HG03521 (cell line): Measurements from ENCODE around the gene SNRPN.
"Not testable (repeated sequence)": the region's sequence is repeated elsewhere in the genome, so short reads cannot be mapped to it uniquely, and the experiment has no call there.

Experiments used
- ATAC-seq: cut with Tn5 transposase; IDR thresholded peaks from one replicate; pipeline ENCODE4 v1.9.1; 2021; ENCODE audit warnings: mild to moderate bottlenecking, moderate library complexity; ENCODE audit not compliant: unreplicated experiment

Gene SNRPN

DNA sequence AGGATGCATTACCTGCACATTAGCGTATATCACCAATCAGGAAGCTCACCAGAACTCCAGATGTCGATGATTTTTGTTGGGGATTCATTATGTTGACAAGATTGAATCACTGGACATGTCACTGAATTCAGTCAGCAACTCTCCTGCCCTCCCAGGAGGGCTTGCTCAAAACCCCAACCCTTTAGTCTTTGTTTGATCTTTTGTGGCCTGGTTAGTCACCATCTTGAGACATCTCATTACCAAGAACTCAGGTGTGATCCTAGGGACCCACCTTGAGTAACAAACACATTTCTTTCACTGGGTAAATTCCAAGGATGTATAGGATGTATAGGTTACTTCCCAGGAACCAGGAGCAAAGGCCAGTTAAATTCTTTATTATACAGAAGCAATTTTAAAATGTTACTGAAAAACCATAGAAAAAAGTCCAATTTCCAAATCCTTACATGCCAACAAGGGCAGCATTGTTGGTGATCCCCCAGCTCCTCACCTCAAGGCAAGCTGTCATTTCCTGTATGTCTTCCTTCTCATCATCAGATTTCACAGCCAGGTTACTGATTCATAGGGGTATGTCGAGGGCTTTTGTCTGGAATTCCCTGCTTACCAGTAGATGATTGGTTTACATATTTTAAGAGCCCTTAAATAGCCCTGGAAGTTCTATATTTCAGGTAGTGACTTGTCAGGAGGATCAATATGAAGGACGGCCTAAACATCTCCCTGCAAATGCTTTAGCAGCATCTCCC, 11.7 kb downstream of the SNRPN start:
- no peak for ATAC-seq

DNA sequence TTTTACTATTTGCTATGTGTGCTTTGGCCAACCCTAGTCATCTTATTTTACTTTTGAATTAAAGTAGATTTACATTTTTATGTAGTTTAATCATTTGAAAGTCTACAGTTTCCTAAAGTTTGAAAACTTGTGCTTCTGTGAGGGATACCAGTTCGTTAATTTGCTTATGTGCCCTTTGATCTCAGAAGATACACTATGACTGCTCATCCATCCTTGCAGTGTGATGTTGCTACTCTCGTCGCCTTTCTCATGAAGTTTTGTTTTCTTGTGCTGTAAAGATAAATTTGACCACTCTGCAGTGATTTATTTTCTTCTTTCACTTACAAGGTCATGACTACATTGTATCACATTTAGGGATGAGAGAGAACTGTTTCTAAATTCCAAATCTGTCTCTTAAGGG, 16.3 kb downstream of the SNRPN start:
- ATAC-seq, result no peak

DNA sequence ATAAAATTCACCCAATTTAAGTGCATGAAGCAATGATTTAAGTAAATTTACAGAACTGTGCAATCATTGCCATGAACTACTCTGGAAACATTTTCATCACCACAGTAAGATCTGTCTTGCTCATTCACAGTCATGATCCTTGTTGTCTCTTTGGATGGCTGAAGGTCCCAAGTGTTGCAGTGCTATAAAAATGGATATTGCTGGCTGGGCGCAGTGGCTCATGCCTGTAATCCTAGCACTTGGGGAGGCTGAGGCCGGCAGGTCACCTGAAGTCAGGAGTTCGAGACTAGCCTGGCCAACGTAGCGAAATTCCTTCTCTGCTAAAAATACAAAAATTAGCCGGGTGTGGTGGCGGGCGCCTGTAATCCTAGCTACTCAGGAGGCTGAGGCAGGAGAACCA, 17.0 kb downstream of the SNRPN start:
- no peak for ATAC-seq

DNA sequence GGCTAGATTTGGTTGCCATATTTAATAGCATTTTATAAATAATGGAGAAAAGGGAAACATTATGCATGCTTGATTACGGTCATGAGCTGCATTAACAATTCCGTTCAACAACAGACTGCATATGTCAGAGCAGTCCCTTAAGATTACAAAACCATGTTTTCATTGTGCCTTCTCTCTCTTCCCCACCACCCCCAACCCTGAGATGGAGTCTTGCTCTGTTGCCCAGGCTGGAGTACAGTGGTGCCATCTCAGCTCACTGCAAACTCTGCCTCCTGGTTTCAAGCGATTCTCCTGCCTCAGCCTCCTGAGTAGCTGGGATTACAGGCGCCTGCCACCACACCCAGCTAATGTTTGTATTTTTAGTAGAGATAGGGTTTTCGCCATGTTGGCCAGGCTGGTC, 17.9 kb downstream of the SNRPN start:
- ATAC-seq, result not testable (repeated sequence)

GRCh38 chr15:24976932-24977331, 22.1 kb downstream of the SNRPN start:
- no peak for ATAC-seq

- ATAC-seq, result no peak
Observed at GRCh38 chr15:24977686-24978085, 22.9 kb downstream of the SNRPN start.

- ATAC-seq, result no peak
Observed at GRCh38 chr15:24985224-24985623, 30.4 kb downstream of the SNRPN start.

- ATAC-seq, result no peak
Observed at GRCh38 chr15:24986653-24987052, 31.9 kb downstream of the SNRPN start.

GRCh38 chr15:25019434-25019833, 64.6 kb downstream of the SNRPN start:
- no peak for ATAC-seq

DNA sequence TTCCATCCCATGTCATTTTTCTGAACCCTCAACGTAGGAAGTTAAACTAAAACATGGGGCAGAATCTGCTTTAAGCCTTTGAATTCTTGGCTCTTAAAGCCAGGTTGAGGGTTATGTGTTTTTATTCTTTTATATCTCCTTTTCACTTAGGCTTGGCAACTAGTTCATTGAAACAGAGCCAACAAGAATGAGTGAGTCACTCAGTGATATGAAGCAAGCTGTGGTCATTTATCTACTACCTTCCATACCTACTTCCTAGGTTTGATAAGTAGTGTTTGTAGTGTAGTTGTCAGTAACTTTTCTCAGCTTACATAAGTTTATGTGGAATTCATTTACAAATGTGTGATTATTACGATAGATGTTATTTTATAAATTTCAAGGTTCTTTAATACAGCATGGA, 67.4 kb downstream of the SNRPN start:
- ATAC-seq, result no peak
